22Rv1 (cell line): ENCODE measurements around the gene SYNJ2.

Experiments
- CTCF ChIP-seq: fragments of 450-650 bp; IDR thresholded peaks from 2 replicates; pipeline ENCODE4 v1.5.1; 2017; ENCODE audit warnings: mild to moderate bottlenecking
- ZFX ChIP-seq: fragments of 450-650 bp; IDR thresholded peaks from 2 replicates; pipeline ENCODE4 v1.6.1; 2017; ENCODE audit warnings: antibody characterized with exemption, borderline replicate concordance

- TF ChIP-seq CTCF (no peak), ZFX (no peak)
Measured at GRCh38 chr6:157967020-157967419, 14.6 kb upstream of the SYNJ2 start.
